Cerebellar nuclear complex (tissue), 1 donor: ENCODE results near the gene SPATA6.
"Not testable (repeated sequence)": the region's sequence is repeated elsewhere in the genome, so short reads cannot be mapped to it uniquely, and the experiment has no call there.

Source experiments
- DNase-seq, 2 experiments: peaks; one replicate each; lab custom pipeline; 2025; lab: John Stamatoyannopoulos, UW

SPATA6 gene

DNA sequence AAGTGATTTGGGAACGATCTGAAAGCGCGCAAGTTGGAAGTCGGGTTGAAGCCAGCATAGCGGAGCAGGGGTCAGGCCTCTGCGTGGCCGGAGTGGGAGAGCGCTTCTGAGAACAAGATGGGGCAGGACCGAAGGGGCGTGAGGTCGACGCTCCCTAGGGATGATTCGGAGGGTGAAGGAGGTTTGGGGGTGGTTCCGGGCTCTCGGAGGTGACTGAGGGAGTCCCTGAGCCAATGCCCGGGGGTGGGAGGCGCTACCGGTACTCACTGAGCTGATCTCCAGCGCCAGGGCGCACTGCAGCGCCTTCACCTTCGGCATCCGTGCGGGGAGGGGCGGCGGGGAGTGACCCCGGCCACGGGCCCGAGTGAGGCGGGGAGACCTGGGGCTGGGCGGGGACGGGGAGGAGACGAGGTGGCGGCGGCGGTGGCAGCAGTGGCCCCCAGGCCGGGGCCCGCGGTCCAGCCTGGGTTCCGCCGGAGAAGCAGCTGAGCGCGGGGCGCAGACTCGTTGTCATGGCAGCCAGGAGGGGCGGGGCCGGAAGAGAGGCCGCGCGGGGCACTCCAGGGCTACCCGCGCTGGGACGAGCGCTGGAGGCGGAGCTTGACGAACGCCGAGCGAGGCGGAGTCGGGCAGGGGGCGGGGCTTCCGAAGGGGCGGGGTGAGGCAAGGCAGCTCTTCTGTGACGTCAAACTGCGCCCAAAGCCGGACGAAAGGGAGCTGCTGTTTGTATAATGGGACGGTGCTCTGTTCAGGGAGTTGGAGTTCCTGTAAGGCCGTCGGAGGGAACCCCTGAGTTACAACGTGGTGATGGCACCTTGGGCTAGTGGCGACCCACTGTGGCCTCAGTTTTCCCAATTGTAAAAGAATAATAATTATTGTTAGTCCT is at the start of gene SPATA6:
Gene SPATA6, minus strand, starts transcription at position 514 of the 886 bp plus-strand sequence. Its CDS starts 196 bp downstream, at position 318.
- DNase-seq = no peak

DNA sequence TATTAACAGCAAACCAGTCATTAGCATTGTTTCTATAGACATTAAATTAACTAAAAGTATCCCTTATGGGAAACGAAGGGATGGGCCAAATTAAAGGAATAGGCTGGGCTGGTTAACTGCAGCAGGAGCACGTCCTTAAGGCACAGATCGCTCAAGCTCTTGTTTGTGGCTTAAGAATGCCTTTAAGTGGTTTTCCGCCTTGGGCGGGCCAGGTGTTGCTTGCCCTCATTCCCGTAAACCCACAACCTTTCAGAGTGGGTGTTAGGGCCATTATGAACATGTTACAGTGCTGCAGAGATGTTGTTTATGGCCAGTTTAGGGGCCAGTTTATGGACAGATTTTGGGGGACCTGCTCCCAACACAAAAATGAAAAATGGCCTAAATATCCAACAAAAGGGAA is 47.9 kb upstream of the SPATA6 start:
- not testable (repeated sequence) for DNase-seq

DNA sequence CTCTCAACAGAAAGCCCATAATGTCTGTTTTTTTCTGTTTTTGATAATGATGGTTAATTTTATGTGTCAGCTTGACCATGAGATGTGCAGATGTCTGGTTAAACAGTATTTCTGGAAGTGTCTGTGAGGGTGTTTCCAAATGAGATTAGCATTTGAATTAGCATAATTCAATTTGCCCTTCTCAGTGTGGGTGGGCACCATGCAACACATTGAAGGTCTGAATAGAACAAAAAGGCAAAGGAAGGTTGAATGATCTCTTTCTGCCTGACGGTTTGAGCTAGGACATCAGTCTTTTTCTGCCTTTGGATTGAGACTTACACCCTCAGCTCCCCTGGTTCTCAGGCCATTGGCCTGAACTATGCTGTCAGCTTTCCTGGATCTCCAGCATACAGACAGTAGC is 34.9 kb upstream of the SPATA6 start:
- DNase-seq = no peak

DNA sequence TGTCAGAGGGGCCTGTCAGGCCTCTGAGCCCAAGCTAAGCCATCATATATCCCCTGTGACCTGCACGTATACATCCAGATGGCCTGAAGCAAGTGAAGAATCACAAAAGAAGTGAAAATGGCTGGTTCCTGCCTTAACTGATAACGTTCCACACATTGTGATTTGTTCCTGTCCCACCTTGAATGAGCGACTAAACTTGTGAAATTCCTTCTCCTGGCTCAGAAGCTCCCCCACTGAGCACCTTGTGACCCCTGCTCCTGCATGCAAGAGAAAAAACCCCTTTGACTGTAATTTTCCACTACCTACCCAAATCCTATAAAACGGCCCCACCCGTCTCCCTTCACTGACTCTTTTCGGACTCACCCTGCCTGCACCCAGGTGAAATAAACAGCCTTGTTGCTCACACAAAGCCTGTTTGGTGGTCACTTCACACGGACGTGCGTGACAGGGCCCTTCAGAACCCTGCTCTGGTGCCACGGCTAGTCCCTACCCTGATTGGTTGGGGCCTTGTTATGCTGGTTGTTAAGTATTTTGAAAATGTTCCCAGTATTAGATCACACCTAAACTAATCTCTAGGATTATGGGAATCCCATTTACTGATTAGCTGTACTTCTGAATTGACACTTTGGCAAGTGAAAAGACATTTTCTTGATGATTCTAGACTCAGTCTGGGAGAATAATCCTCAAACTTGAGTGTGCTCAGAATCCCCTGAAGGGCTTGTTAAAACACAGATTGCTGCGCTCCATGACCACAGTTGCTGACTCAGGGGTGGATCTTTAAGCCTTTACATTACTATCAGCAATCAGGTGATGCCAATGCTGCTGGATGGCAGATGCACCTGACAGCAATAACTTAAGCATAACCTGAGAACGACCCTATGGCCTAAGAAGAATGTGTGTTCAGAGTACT is 28.8 kb upstream of the SPATA6 start:
- DNase-seq = no peak

DNA sequence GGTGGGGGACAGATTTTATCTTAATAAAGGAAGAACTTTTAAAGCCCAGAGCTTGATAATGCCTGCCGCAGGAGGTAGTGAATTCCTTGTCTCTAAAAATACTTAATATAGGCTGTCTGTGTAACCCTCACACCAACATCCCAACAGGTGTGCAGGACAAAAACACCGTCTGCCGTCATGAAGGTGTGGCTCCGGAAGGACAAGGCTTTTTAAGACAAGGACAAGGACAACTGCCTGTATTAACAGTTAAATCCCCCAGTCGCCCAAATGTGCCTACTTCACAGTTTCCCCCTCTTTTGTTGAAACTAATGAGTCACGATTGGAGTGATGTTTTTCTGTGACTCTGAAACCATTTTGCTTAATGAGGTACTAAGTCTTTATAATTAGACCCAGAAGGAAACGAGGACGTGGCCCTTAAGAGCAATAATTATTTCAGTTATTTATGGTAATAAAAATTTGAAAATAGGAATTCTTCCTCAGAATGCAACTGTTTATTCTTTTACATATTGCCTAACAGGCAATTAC is 27.3 kb upstream of the SPATA6 start:
- DNase-seq = no peak

DNA sequence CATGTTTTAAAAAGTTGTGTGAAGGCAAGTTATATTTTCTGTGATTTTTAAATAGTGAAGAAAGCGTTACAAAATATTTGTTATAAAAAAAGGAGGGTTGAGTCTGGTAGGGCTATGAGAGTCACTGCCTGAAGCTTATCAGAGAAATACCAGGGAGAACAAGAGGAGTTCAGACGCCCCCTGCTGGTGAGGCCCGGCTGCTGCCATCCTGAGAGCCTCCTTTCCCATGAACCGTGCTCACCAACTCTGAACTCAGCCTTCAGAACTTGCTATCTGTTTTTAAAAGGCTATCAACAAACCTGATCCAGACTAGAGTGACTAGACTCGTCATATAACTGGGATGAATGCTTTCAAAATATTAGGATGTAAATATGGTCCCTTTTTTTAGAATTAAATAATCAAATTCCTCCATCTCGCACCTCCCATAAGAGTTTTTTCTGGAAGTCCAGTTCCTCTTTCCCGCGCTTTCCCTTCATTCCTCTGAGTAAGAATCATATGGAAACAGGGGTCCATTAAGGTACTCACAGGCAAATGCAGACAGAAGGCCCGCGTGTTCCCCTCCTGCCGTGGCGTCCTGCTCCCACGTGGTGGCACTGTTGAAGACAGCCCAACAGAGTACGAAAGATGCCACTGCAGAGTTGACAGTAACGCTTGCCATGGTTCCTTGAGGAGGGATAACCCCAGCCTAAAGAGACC is 26.2 kb upstream of the SPATA6 start:
- no peak for DNase-seq

DNA sequence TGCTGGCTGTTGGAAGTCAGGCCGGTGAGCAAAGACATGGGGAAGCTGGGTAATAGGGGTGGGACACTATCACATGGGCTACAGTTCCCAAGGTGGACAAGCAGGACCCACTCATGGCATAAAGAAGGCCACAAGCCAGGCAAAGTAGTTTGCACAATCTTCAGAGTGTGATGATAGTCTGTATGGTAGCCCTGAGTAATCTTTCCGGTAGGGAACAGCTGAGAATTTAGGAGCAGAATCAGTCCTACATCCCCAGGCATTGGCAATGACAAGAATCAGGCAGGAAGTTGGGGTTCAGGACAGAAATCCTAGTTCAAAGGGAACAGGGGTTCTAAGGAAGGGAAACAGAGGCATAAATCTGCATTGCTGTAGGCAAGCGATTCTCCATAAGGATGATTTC is 23.9 kb upstream of the SPATA6 start:
- no peak for DNase-seq

DNA sequence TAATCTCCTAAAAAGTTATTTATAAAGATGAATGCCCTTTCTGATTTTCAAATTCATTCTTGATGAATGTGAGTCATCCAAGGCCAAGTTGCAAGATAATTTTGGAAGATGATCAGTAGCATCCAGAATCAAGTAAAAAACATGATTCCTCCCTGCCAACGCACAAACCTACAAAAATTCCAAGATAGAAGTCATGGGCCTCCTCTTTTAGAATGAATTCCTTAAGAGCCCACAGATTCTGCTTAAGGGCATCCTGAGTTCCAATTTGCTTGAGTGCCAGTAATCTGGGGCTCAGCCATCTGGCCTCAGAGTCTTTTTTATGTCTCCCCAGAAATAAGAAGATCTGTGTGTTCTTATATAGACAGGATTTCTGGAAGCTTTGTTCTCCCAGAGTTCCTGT is 23.2 kb upstream of the SPATA6 start:
- no peak for DNase-seq

DNA sequence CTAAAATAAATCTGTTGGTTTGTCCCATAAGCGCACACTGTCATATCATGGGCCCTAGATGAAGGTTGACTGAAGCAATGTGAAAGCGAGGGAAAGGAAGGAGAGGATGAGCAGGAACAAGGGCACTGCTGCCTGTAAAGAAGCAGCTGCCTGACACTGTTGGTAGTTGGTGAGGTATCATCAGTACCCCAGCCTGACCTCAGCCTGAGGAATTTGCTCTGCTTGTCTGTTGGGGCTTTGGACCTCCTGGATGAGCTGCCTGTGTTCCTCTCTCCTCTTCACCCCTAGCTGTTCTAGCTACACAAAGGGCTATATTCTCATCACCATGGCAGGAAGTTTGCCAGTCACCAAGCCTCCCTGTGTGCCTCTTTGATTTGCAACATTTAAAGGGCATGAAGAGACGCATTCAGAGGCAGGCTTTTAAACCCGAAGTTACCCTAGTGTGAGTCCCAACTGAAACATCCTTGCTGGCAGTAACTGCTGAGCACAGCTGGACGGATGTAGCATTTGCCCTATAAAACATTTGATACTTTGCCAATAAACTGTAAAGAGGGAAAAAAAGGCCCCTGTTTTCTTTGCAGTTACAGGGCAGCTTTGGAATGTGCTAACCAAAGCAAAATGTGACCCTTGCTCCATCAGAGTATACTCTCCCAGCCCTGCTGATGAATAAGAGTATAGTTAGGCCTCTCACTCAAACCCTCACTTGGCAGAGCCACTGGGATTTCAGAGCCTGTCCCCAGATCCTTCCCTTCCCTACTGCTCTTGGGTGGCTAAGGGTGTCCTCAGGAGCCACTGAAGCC is 22.2 kb upstream of the SPATA6 start:
- no peak for DNase-seq

DNA sequence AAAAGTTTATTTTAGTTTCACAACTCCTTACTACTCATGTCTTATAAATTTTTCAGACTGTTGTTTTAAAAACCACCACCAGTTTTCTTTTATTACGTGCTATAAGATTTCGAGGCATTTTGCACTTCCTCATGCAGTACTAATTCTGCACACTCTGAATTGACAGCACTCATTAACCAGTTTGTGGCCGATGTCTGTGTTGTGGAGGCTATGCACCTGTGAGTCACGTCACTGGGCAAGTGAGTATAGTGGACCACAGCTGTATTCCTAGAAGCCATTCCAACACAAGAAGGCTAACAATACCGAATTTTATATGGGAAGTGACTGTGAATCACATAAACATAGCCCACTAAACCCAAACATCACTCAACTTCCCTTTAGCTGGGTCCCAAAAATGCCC is 21.0 kb upstream of the SPATA6 start:
- no peak for DNase-seq

DNA sequence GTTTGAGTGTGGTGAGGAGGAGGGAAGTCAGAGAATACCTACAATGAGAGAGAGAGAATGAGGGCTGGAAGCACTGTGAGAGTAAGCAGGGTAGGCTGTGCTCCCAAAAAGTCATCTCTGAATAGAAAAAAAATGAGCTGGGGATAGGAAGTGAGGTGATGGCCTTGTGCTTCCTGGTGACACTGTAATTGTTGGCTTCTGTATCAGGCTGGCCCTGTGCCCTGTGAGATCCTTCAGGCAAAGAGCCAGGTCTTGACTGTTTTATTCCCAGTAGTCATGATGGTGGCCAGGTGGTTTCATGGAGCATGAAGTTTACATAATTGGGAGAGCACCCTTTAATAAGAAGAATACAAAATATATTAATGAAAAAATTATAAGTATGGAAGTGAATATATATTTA is 20.4 kb upstream of the SPATA6 start:
- no peak for DNase-seq

DNA sequence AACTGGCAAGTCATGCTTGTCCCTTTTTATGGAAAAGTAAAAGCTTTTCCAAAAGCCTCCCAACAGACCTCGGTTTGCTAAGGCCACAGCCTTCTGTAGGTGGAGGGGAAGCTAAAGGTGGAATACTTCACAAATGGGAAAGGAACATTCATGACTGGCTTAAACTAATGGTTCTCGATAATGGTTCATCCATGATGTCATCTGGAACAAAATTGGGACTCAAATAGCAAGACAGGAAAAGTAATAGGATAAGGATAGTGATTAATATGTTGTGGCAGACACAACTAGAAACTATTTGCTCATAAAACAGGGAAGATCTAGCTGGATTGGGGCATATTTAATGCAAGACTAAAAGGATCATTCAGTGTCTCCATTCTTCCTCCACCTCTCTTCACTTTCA is 16.7 kb upstream of the SPATA6 start:
- no peak for DNase-seq

DNA sequence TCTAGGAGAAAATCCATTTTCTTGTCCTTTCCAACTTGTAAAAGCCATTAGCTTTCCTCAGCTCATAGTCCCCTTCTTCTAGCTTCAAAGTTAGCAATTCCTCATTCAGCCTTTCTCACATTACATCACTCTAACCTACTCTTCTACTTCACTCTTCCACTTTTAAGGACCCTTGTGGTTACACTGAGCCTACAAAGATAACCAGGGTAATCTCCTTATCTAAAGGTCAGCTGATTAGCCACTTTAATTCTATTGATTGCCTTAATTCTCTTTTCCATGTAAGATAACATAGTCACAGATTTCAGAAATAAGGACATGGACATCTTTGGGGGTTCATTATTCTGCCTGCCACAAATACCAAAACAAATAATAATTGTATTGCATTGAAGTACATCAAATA is 8.5 kb upstream of the SPATA6 start:
- no peak for DNase-seq

DNA sequence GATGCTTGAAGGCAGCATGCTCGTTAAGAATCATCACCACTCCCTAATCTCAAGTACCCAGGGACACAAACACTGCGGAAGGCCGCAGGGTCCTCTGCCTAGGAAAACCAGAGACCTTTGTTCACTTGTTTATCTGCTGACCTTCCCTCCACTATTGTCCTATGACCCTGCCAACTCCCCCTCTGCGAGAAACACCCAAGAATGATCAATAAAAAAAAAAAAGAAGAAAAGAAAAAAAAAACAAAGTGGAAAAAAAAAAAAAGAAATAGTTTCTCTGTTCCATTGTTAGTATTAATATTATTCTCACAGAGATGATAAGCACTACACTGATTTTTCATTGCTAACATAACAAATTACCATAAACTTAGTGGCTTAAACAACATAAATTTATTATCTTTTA is 8.0 kb upstream of the SPATA6 start:
- not testable (repeated sequence) for DNase-seq

DNA sequence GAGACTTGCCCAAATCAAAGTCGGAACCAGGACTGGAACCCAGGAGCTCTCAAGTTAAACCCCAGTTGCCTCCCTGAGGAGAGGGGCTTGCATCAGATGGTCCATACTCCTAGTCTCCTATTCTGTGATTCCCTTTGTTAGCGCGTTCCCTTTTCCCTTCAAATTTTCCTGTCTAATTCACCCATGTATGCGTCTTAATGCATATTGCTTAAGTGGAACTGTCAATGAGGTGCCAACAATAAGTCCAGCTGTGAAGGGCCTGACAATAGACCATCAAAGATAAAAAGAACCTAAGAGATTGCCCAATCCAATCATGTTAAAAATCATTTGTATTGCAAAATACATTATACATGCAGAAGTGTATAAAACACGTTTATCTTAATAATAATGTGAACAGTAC is 634 bp upstream of the SPATA6 start:
- no peak for DNase-seq

DNA sequence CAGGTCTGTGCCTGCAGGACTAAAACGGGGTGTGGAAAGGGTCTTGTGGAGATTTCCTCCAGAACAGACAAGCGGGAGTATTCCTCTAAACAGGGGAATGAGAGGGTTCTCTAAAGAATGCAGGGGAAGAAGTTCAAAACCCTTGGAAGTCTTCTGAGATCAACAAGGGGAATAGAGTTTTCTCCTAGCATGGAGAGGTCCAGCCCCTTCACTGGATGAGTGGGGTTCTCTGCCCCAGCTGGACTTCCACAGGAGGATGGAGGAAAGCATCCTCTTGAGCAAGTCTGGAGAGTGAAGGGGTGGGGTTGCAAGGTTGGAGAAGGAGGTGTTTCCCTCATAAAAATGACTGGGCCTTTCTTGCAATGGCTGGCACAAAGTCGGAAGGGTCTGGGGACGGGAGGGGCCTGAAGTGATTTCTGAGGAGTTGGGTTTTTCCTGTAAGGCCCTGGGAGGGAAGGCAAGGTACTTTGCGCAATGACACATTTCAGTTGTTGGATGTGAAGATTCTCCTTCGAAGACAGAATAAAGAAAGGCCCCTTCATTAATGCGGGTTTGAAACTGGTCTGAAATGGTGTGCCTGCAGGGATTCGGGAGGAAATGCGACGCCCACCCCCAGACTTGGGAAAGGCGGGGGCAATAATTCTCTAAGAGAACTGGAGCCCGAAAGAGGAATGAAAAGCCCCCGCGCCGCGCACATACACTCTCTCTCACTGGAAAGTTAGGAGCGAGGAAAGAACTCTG is 884 bp downstream of the SPATA6 start:
- no peak for DNase-seq

DNA sequence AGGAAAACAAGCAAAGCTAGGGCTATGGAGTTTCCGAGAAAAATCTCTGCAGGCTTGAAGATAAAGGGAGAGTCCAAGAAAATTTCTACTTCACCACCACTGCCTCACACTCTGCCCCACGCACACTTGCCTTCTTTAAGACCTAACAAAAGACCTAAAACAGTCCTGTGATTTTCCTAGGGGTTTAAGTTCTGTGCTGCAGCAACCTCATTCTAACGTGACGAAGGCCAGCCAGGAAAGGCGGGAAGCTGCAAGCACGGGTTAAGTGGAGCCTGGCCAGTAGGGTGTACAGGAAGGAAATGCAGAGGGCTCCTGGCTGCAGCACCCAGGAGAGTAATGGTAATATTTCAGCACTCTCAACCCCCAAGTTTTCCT is 1.5 kb downstream of the SPATA6 start:
- DNase-seq = no peak

DNA sequence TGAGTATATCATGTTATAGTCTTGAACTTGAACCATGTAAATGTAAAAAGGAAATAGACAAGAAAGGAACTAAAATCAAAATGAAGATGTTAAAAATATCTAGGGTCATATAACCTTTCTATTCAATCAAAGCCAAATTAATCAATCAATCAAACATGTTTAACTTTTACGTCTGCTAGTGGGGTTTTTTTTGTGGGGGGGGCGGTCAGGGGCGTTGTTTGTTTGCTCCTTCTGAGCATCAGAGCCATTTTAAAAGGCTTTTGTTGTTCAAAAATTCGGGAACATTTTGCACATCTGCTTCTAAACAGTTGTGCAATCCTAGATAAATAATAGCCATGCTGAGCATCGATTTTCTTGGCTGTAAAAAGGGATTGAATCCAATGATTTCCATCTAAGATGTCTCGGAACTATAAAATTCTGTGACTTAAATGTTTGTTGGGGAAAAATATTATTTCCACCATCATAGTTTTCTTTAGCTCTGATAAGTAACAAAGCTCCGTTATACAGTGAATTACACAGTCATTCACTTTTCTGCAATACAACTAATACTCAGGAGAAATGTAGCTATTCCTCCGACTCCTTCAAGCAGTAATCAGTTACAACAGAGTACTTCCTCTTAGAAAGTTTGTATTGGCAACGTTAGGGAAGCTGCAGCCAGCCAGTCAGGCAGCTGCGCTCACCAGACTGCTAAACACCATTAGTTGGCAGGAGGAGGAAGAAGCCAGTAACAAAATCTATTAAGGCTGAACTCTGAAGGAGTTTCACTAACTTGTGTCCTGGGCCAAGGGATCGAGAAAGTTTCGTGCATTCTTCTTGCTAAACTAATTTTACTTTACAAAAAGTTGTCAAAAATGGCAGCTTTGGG is 2.2 kb downstream of the SPATA6 start:
- no peak for DNase-seq

DNA sequence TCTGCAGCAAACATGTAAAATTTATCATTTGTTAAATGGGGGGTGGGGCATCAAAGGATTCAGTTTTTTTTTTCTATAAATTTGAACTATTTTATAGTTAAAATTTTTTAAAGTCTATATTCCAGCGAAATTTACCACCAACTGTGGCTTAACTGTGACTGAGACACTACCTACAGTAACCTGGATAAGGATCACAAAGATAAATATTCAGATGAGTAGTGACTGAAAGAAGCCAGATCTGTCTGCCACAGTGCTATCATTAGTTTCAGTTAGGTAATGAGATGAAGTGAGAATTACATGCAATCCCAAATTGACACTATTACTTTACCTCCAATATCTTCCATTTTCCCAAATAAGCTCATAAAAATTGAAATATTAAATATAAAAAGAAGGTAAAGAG is 5.4 kb downstream of the SPATA6 start:
- no peak for DNase-seq
